Lung microvascular endothelial cell (primary cell): ENCODE data around the gene NHSL2. TPM values are rescaled to one million over a fixed set of nuclear protein-coding genes. Genes with fewer than 3 reads are reported as not detected.
"Not testable (repeated sequence)": the region's sequence is repeated elsewhere in the genome, so short reads cannot be mapped to it uniquely, and the experiment has no call there.

Experiments used
- DNase-seq, 2 donors: peaks; one replicate each; pipeline versions ENCODE4 v3.0.0 to v3.0.0-alpha.2; 2010; ENCODE audit warnings: low read depth in 2 of 2
- total RNA-seq: library from RNA; depleted of rRNA; stranded (reverse); fragments of >200 nt; gene quantifications from 2 replicates; pipeline ENCODE4 v1.2.1, GENCODE V29; 2014

NHSL2 gene
- total RNA-seq, 1 donor from 2014 or later, result 14.1 TPM

GRCh38 chrX:72165551-72165950 is 254.9 kb downstream of the NHSL2 start:
- DNase-seq, result no peak

GRCh38 chrX:72169008-72169728 is 258.5 kb downstream of the NHSL2 start:
- DNase-seq, result peak in 1 of 2 donors; percentile 20

- not testable (repeated sequence) for DNase-seq
Observed at GRCh38 chrX:72176289-72176688, 265.6 kb downstream of the NHSL2 start.

GRCh38 chrX:72176981-72177380 is 266.3 kb downstream of the NHSL2 start:
- peak in 1 of 2 donors; percentile 15 for DNase-seq

GRCh38 chrX:72180539-72180938 is 269.9 kb downstream of the NHSL2 start:
- peak in 1 of 2 donors; percentile 2 for DNase-seq

- peak; percentile 95 to 96 for DNase-seq
Observed at GRCh38 chrX:72181178-72182125, 270.8 kb downstream of the NHSL2 start, which contains the start of gene PIN4. Gene PIN4 (plus strand): TSS chrX:72181757. CDS start chrX:72181786, 29 bp downstream.

- no peak for DNase-seq
Observed at GRCh38 chrX:72182924-72183323, 272.3 kb downstream of the NHSL2 start.

- peak; percentile 81 to 86 for DNase-seq
Observed at GRCh38 chrX:72201836-72202536, 291.3 kb downstream of the NHSL2 start.

Other genes with a start within 250 kb of the NHSL2 start
- not detected in 2 replicates for gene CXorf49, start 192.6 kb upstream of the NHSL2 start, total RNA-seq
- not detected in 2 replicates for gene CXorf49B, start 147.5 kb upstream of the NHSL2 start, total RNA-seq
- 0.22 and 0.60 TPM in 2 replicates for gene RTL5, start 221.1 kb downstream of the NHSL2 start, total RNA-seq